B cell (primary cell): Measurements from ENCODE around the gene CBX8. TPM values are rescaled to one million over a fixed set of nuclear protein-coding genes. Genes with fewer than 3 reads are reported as not detected.

Experiments
- ATAC-seq: fragments of 200-7000 bp; cut with Tn5 transposase; one replicate; pipeline ENCODE4 v1.10.0; 2021; ENCODE audit warnings: low read depth, mild to moderate bottlenecking, moderate number of reproducible peaks, moderate library complexity
- CTCF ChIA-PET: fragments of 350-600 bp; sonication (Branson Sonifier 250); formaldehyde crosslinking; loops from one replicate; lab custom pipeline; 2021; ENCODE audit warnings: antibody characterized with exemption, inconsistent platforms; lab: Charles Lee
- POLR2A ChIA-PET: fragments of 350-600 bp; sonication (Branson Sonifier 250); formaldehyde crosslinking; loops from one replicate; lab custom pipeline; 2021; ENCODE audit warnings: antibody characterized with exemption; lab: Charles Lee
- DNase-seq: peaks from one replicate; pipeline ENCODE4 v3.0.0; 2013
- H2AFZ ChIP-seq: 2 replicates; pipeline ENCODE4 v1.6.1; 2012; ENCODE audit warnings: mild to moderate bottlenecking, low read depth, low read length; ENCODE audit not compliant: insufficient read depth, poor library complexity, severe bottlenecking
- H3K27ac ChIP-seq, 2 donors: 1 replicate in 1 of 2; 2 replicates in 1 of 2; pipeline ENCODE4 v1.5.1; 2012 to 2013; ENCODE audit warnings: low read length in 2 of 2, mild to moderate bottlenecking in 2 of 2, moderate library complexity in 1 of 2
- H3K27me3 ChIP-seq, 4 experiments: fragments of 200-600 bp in 1 of 4; sonication (generic) in 1 of 4; replicated peaks in 1 of 4; 1 replicate in 2 of 4; 2 replicates in 2 of 4; pipeline versions ENCODE4 v1.6.1 to v1.7.0; 2013 to 2016; ENCODE audit warnings: low read length in 3 of 4, mild to moderate bottlenecking in 2 of 4, mixed read lengths in 1 of 4, moderate library complexity in 1 of 4; ENCODE audit not compliant: insufficient read depth in 4 of 4, control insufficient read depth in 3 of 4; ENCODE audit errors: control extremely low read depth in 1 of 4
- H3K36me3 ChIP-seq, 2 experiments: replicated peaks in 1 of 2; 1 replicate in 1 of 2; 2 replicates in 1 of 2; pipeline versions ENCODE4 v1.6.1 to v1.7.1; 2013; ENCODE audit warnings: low read length in 1 of 2; ENCODE audit not compliant: insufficient read depth in 2 of 2, control insufficient read depth in 1 of 2; ENCODE audit errors: control extremely low read depth in 1 of 2, extremely low read depth in 1 of 2
- H3K4me1 ChIP-seq, 2 donors: fragments of 200-600 bp in 1 of 2; sonication (generic) in 1 of 2; 1 replicate in 1 of 2; 2 replicates in 1 of 2; pipeline versions ENCODE4 v1.5.1 to v1.6.1; 2013 to 2017; ENCODE audit warnings: low read length in 2 of 2; ENCODE audit not compliant: control insufficient read depth in 2 of 2, insufficient read depth in 2 of 2
- H3K4me2 ChIP-seq: replicated peaks from 2 replicates; pipeline ENCODE3; 2012; ENCODE audit warnings: mild to moderate bottlenecking, low read depth, low read length; ENCODE audit not compliant: poor library complexity, severe bottlenecking
- H3K4me3 ChIP-seq, 5 experiments: fragments of 200-600 bp in 1 of 5; sonication (generic) in 1 of 5; 1 replicate in 3 of 5; 2 replicates in 2 of 5; pipeline versions ENCODE4 v1.5.1 to v1.7.0; 2011 to 2016; ENCODE audit warnings: low read length in 4 of 5, mild to moderate bottlenecking in 4 of 5, low read depth in 2 of 5, control low read depth in 1 of 5, moderate library complexity in 1 of 5; ENCODE audit not compliant: insufficient read depth in 1 of 5; ENCODE audit errors: control extremely low read depth in 1 of 5, extremely low read depth in 1 of 5
- H3K79me2 ChIP-seq: fragments of 200-600 bp; sonication (generic); one replicate; pipeline ENCODE4 v1.6.0; 2016; ENCODE audit warnings: low read length; ENCODE audit not compliant: control insufficient read depth, insufficient read depth
- H3K9ac ChIP-seq: fragments of 200-600 bp; sonication (generic); 2 replicates; pipeline ENCODE4 v1.6.1; 2017; ENCODE audit warnings: mild to moderate bottlenecking, low read length, moderate library complexity
- H3K9me3 ChIP-seq, 3 donors: one replicate each; pipeline versions ENCODE4 v1.6.1 to v1.7.1; 2013; ENCODE audit warnings: low read length in 2 of 3; ENCODE audit not compliant: control insufficient read depth in 2 of 3, insufficient read depth in 1 of 3; ENCODE audit errors: control extremely low read depth in 1 of 3
- H4K20me1 ChIP-seq: 2 replicates; pipeline ENCODE4 v1.6.0; 2012; ENCODE audit warnings: mild to moderate bottlenecking, low read length; ENCODE audit not compliant: insufficient read depth, control insufficient read depth, poor library complexity, severe bottlenecking
- H3K27ac Mint-ChIP-seq: one replicate; pipeline ENCODE4 v1.8.0; 2021; ENCODE audit warnings: mixed read lengths
- H3K27me3 Mint-ChIP-seq: one replicate; pipeline ENCODE4 v1.8.0; 2021; ENCODE audit warnings: mixed read lengths
- H3K4me1 Mint-ChIP-seq: one replicate; pipeline ENCODE4 v1.8.0; 2021; ENCODE audit warnings: mixed read lengths
- H3K4me3 Mint-ChIP-seq: one replicate; pipeline ENCODE4 v1.8.0; 2021; ENCODE audit warnings: mixed read lengths
- H3K9me3 Mint-ChIP-seq: one replicate; pipeline ENCODE4 v1.8.0; 2022; ENCODE audit warnings: mixed read lengths; ENCODE audit not compliant: insufficient read depth
- CTCF ChIP-seq: fragments of 200-600 bp; IDR thresholded peaks from one replicate; pipeline ENCODE4 v1.8.0; 2022; ENCODE audit warnings: antibody characterized with exemption, mild to moderate bottlenecking
- EZH2 ChIP-seq: IDR thresholded peaks from 2 replicates; pipeline ENCODE4 v1.6.1; 2012; ENCODE audit warnings: borderline replicate concordance, low read depth, mild to moderate bottlenecking, moderate library complexity, low read length; ENCODE audit not compliant: insufficient read depth, poor library complexity, severe bottlenecking
- WGBS: methylation state at CpG from one replicate; pipeline ENCODE4 v1.1.5; 2013; ENCODE audit warnings: missing lambda C conversion rate; ENCODE audit not compliant: insufficient coverage; 5-methylcytosine and 5-hydroxymethylcytosine counted together
- intact Hi-C: fragments of 100-400 bp; cut with micrococcal nuclease; formaldehyde crosslinking; loops from one replicate; pipeline ENCODE4 v1.10.0; 2022
- polyA plus RNA-seq: library from polyadenylated mRNA; depleted of rRNA; stranded (reverse); fragments of >200 nt; gene quantifications from 2 replicates; pipeline ENCODE4 v1.2.3, GENCODE V29; 2012
- total RNA-seq, 2 donors: library from RNA; stranded (reverse); fragments of 120-200 nt in 1 of 2; gene quantifications; 1 replicate in 1 of 2; 2 replicates in 1 of 2; pipeline versions ENCODE4 v1.2.3 to v1.2.4, GENCODE V29; 2013 to 2022

The CBX8 gene
- total and polyA plus RNA-seq, 2 donors (not counting 1 experiment from before 2014, with no cell fraction given) = 0.31 to 6.8 TPM

DNA sequence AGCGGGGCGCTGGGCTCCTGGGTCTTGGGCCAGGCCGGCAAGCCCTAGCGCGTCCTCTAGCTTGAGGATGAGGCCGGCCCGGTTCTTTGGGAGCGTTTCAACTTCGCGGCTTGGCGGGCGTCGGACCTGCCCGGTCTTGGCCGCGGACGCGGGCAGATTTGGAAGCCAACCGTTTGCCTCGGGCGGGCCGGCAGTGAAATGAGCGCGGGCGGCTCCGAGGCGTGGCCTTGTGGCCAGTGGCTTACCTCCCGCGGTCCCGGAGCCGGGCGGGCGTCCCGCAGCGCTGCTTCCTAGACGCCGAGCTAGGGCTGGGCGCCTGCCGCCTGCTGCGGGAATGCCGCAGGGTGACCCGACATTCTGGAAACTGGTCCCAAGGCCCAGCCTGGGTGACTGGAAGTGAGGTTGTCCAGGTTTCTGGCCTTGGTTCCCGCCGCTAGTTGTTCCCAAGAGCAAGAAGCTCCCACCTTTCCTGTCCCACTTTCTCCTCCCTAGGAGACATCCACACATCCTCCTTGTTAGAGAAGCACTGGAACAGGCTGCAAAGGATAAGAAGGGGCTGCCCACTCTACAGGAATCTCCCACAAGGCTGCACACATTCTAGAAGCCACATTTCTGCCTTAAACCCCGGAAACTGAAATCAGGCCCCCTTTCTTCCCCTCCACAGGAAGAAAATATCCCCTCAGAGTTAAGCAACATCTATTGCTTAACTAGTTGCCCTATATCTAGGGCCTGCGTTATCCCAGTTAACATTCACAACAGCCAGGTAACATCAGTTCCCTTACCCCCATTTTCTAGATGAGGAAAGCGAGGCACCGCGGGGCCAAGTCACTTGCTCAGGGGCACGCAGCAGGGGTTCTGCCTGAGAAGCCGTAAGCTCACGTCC is 4.5 kb upstream of the CBX8 start:
- H3K4me1 Mint-ChIP-seq = peaks cover 42% of the 10 kb centered on the region

More for the DNA sequence above, 4.5 kb upstream of the CBX8 start:
- no peak overlapping the region for H3K27ac ChIP-seq
- TF ChIP-seq CTCF (no peak), EZH2 (no peak)
- no peak overlapping the region for H2AFZ ChIP-seq
- 7% methylated on average over 52 of the region's 52 CpGs for WGBS
- H3K4me3 ChIP-seq = no peak overlapping the region
- no peak overlapping the region for H3K9ac ChIP-seq
- H3K27me3 Mint-ChIP-seq = peaks cover 48% of the 10 kb centered on the region
- ATAC-seq = no peak
- peak overlapping the region; percentile 61 for H3K27ac Mint-ChIP-seq
- peaks cover 0 to 86% (median 33%) of the 10 kb centered on the region in 3 donors for H3K9me3 ChIP-seq
- intact Hi-C loops = loop anchor here (1.0 kb wide), 1 partner anchor 13 kb away; no protein-coding TSS in a partner anchor
- H3K4me3 Mint-ChIP-seq = no peak overlapping the region
- H3K4me1 ChIP-seq = peaks cover 67 to 86% of the 10 kb centered on the region in 2 donors
- ChIA-PET POLR2A (interaction anchor here (0.6 to 1.5 kb wide), 7 partner anchors 10 to 39 kb away, joined by 3 to 5 read pairs (median 3); partner anchors contain the start of gene CBX4), CTCF (interaction anchor here (1.3 to 3.3 kb wide), 2 partner anchors 12 to 38 kb away, joined by 4 to 11 read pairs; partner anchors contain the start of gene CBX4)
- no peaks in the 10 kb centered on the region for H3K36me3 ChIP-seq
- peaks cover 3% of the 10 kb centered on the region for H3K9me3 Mint-ChIP-seq
- DNase-seq = peak; percentile 44
- no peaks in the 10 kb centered on the region for H3K79me2 ChIP-seq
- H3K27me3 ChIP-seq = peaks cover 0 to 86% (median 70%) of the 10 kb centered on the region in 4 experiments
- peak overlapping the region; percentile 36 for H3K4me2 ChIP-seq
- H4K20me1 ChIP-seq = peaks cover 50% of the 10 kb centered on the region
